GM21723 (cell line): ENCODE results near the gene LIN28A.

Experiments used
- ATAC-seq: cut with Tn5 transposase; IDR thresholded peaks from one replicate; pipeline ENCODE4 v1.9.1; 2021; ENCODE audit warnings: mild to moderate bottlenecking, moderate library complexity; ENCODE audit not compliant: unreplicated experiment

LIN28A gene

GRCh38 chr1:26431979-26432695, 21.5 kb downstream of the LIN28A start, which contains the start of gene DHDDS:
TSS of gene DHDDS (plus strand) at chr1:26432321. CDS start at chr1:26432946, 625 bp downstream.
- peak; percentile 92 for ATAC-seq

- ATAC-seq, result no peak
Observed at GRCh38 chr1:26432793-26433192, 22.2 kb downstream of the LIN28A start.

GRCh38 chr1:26434161-26434752, 23.6 kb downstream of the LIN28A start:
- ATAC-seq, result no peak

- ATAC-seq, result no peak
Observed at GRCh38 chr1:26438041-26438440, 27.4 kb downstream of the LIN28A start.

GRCh38 chr1:26440259-26440658, 29.6 kb downstream of the LIN28A start:
- no peak for ATAC-seq

GRCh38 chr1:26449868-26450267, 39.3 kb downstream of the LIN28A start:
- ATAC-seq, result no peak

- ATAC-seq, result no peak
Observed at GRCh38 chr1:26450908-26451307, 40.3 kb downstream of the LIN28A start.

- no peak for ATAC-seq
Observed at GRCh38 chr1:26452459-26453183, 42.0 kb downstream of the LIN28A start.

GRCh38 chr1:26459148-26459547, 48.5 kb downstream of the LIN28A start:
- ATAC-seq, result no peak

GRCh38 chr1:26459573-26460031, 49.0 kb downstream of the LIN28A start:
- ATAC-seq, result no peak

GRCh38 chr1:26468911-26469310, 58.3 kb downstream of the LIN28A start:
- no peak for ATAC-seq

GRCh38 chr1:26469558-26469957, 58.9 kb downstream of the LIN28A start:
- ATAC-seq, result no peak

- no peak for ATAC-seq
Observed at GRCh38 chr1:26470878-26471497, 60.4 kb downstream of the LIN28A start.

- peak; percentile 24 for ATAC-seq
Observed at GRCh38 chr1:26471498-26472319, 61.1 kb downstream of the LIN28A start.

- peak; percentile 56 for ATAC-seq
Observed at GRCh38 chr1:26472320-26472900, 61.8 kb downstream of the LIN28A start, which contains the start of gene HMGN2. TSS of gene HMGN2 (plus strand) at chr1:26472440. CDS start at chr1:26472613, 173 bp downstream.

- peak; percentile 66 for ATAC-seq
Observed at GRCh38 chr1:26472901-26473845, 62.6 kb downstream of the LIN28A start.

GRCh38 chr1:26474818-26475217, 64.2 kb downstream of the LIN28A start:
- ATAC-seq, result no peak

GRCh38 chr1:26475989-26476388, 65.4 kb downstream of the LIN28A start:
- ATAC-seq, result no peak

- ATAC-seq, result no peak
Observed at GRCh38 chr1:26476958-26477357, 66.3 kb downstream of the LIN28A start.
